ENCODE measurements around the gene SGK2. TPM values are rescaled to one million over a fixed set of nuclear protein-coding genes. Genes with fewer than 3 reads are reported as not detected.

Gene SGK2
- total and polyA plus RNA-seq, 2 of the 13 experiments (the other 11 are each of a cell fraction or from before 2014, with no cell fraction given), result 6.2 to 29.4 TPM

DNA sequence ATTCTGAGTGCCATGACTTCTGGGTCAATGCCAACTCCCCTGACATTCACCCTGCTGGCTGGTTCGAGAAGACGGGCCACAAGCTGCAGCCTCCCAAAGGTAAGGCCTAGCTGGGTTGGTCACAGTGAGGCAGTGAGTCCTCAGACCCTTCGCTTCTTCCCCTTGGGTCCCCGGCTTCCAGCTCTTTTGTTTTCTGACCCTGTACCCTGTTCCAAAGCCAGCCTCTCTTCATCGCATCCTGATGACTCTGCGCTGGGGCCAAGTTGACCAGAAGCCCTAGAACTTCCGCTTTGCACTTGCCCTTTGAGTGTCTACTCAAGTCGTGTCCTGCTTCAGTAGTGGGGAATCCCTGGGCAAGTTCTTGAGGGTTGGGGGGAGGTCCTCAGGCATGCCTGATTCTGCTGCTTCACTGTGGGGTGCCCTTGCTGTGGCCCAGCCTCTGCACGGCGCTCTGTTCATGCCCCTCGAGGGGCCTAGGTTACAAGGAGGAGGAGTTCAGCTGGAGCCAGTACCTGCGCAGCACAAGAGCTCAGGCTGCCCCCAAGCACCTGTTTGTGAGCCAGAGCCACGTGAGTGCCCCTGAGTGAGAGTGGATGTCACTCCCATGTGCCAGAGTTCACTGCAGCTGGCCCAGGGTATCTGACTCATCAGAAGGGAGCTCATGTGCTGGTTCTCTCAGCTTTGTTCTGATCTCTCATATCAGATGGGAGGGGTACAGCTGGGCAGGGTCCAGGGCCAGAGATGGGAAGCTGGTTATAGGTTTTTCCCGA is 28.3 kb upstream of the SGK2 start (continued):
- peak; percentile 56 for TF ChIP-seq GATAD1 (CRISPR knock-in tag; IDR thresholded peaks at IDR 0.05)
- TF ChIP-seq, protein P1, sequence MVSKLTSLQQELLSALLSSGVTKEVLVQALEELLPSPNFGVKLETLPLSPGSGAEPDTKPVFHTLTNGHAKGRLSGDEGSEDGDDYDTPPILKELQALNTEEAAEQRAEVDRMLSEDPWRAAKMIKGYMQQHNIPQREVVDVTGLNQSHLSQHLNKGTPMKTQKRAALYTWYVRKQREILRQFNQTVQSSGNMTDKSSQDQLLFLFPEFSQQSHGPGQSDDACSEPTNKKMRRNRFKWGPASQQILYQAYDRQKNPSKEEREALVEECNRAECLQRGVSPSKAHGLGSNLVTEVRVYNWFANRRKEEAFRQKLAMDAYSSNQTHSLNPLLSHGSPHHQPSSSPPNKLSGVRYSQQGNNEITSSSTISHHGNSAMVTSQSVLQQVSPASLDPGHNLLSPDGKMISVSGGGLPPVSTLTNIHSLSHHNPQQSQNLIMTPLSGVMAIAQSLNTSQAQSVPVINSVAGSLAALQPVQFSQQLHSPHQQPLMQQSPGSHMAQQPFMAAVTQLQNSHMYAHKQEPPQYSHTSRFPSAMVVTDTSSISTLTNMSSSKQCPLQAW (CRISPR knock-in tag; IDR thresholded peaks at IDR 0.05), result peak; percentile 98
- TF ChIP-seq RFX1 (IDR thresholded peaks at IDR 0.05), result no peak
- TF ChIP-seq HDAC1 (CRISPR knock-in tag; IDR thresholded peaks at IDR 0.05), result peak; percentile 83
- TF ChIP-seq ZNF460 (CRISPR knock-in tag; IDR thresholded peaks at IDR 0.05; ENCODE audit: borderline replicate concordance), result no peak
- TF ChIP-seq GABPB1 (CRISPR knock-in tag; IDR thresholded peaks at IDR 0.05), result peak; percentile 55
- peak; percentile 63; the same call in 1 of the 2 replicates for TF ChIP-seq ZNF256 (CRISPR knock-in tag; conservative IDR thresholded peaks at IDR 0.05)
- TF ChIP-seq HNF4G (IDR thresholded peaks at IDR 0.05; ENCODE audit: borderline replicate concordance, low read depth, low read length), result peak; percentile 73
- peak; percentile 92; the same call in 1 of the 2 replicates for TF ChIP-seq HNF4G (CRISPR knock-in tag; IDR thresholded peaks at IDR 0.05; ENCODE audit: borderline replicate concordance, low read depth)
- TF ChIP-seq SAFB2 (CRISPR knock-in tag; IDR thresholded peaks at IDR 0.05; ENCODE audit: borderline replicate concordance, low read depth), result peak; percentile 37
- TF ChIP-seq, protein P2, sequence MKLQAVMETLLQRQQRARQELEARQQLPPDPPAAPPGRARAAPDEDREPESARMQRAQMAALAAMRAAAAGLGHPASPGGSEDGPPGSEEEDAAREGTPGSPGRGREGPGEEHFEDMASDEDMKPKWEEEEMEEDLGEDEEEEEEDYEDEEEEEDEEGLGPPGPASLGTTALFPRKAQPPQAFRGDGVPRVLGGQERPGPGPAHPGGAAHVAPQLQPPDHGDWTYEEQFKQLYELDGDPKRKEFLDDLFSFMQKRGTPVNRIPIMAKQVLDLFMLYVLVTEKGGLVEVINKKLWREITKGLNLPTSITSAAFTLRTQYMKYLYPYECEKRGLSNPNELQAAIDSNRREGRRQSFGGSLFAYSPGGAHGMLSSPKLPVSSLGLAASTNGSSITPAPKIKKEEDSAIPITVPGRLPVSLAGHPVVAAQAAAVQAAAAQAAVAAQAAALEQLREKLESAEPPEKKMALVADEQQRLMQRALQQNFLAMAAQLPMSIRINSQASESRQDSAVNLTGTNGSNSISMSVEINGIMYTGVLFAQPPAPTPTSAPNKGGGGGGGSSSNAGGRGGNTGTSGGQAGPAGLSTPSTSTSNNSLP (IDR thresholded peaks at IDR 0.05; ENCODE audit: low read depth, low read length), result peak; percentile 87
- TF ChIP-seq, protein P3, sequence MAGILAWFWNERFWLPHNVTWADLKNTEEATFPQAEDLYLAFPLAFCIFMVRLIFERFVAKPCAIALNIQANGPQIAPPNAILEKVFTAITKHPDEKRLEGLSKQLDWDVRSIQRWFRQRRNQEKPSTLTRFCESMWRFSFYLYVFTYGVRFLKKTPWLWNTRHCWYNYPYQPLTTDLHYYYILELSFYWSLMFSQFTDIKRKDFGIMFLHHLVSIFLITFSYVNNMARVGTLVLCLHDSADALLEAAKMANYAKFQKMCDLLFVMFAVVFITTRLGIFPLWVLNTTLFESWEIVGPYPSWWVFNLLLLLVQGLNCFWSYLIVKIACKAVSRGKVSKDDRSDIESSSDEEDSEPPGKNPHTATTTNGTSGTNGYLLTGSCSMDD (CRISPR knock-in tag; IDR thresholded peaks at IDR 0.05), result 0 out of 2 replicates have a peak, but pooled peaks have one; percentile 41
- TF ChIP-seq KMT2A (CRISPR knock-in tag; IDR thresholded peaks at IDR 0.05), result peak; percentile 60; the same call in 1 of the 2 replicates
- peak; percentile 86; the same call in 1 of the 2 replicates for TF ChIP-seq ZBTB42 (CRISPR knock-in tag; IDR thresholded peaks at IDR 0.05)
- TF ChIP-seq ZNF569 (CRISPR knock-in tag; IDR thresholded peaks at IDR 0.05; ENCODE audit: borderline replicate concordance), result no peak
- peak; percentile 64; the same call in 1 of the 2 replicates for TF ChIP-seq TBX3 (IDR thresholded peaks at IDR 0.05; ENCODE audit: borderline replicate concordance)
- peak; percentile 85; the same call in 1 of the 2 replicates for TF ChIP-seq ZNF335 (CRISPR knock-in tag; IDR thresholded peaks at IDR 0.05)
- TF ChIP-seq, protein P4, sequence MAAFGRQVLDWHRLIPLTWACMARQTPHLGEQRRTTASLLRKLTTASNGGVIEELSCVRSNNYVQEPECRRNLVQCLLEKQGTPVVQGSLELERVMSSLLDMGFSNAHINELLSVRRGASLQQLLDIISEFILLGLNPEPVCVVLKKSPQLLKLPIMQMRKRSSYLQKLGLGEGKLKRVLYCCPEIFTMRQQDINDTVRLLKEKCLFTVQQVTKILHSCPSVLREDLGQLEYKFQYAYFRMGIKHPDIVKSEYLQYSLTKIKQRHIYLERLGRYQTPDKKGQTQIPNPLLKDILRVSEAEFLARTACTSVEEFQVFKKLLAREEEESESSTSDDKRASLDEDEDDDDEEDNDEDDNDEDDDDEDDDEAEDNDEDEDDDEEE (CRISPR knock-in tag; IDR thresholded peaks at IDR 0.05), result peak; percentile 98; the same call in 1 of the 2 replicates
- peak; percentile 79 for TF ChIP-seq ARNT2 (CRISPR knock-in tag; IDR thresholded peaks at IDR 0.05; ENCODE audit: low read depth)
- TF ChIP-seq IRF2 (CRISPR knock-in tag; IDR thresholded peaks at IDR 0.05), result peak; percentile 92
- TF ChIP-seq ZNF326 (CRISPR knock-in tag; IDR thresholded peaks at IDR 0.05; ENCODE audit: borderline replicate concordance), result no peak
- TF ChIP-seq RXRA (CRISPR knock-in tag; IDR thresholded peaks at IDR 0.05), result peak; percentile 90
- peak; percentile 83; the same call in 1 of the 2 replicates for TF ChIP-seq NFKB2 (CRISPR knock-in tag; IDR thresholded peaks at IDR 0.05; ENCODE audit: borderline replicate concordance)
- TF ChIP-seq SOX6 (IDR thresholded peaks at IDR 0.05), result no peak
- TF ChIP-seq SOX6 (CRISPR knock-in tag; IDR thresholded peaks at IDR 0.05), result peak; percentile 89
- no peak; the same call in 1 of the 2 replicates for TF ChIP-seq SMC3 (IDR thresholded peaks at IDR 0.05; ENCODE audit: low read length)
- TF ChIP-seq MIER2 (CRISPR knock-in tag; IDR thresholded peaks at IDR 0.05), result peak; percentile 84

Data from HepG2 (cell line).